ENCODE data around the gene CADM1. TPM values are rescaled to one million over a fixed set of nuclear protein-coding genes. Genes with fewer than 3 reads are reported as not detected.
A peak's percentile ranks its signal among the peaks of the same experiment; 100 is the strongest.

The CADM1 gene
- total and polyA plus RNA-seq, 5 donors, result 14.8 to 42.6 (median 31.9) TPM

GRCh38 chr11:115276799-115277198 lies 227.4 kb downstream of the CADM1 start:
- Histone ChIP-seq H3K27ac (ENCODE audit: low read length) (no peak overlapping the region), H3K4me1 (ENCODE audit: control insufficient read depth, insufficient read depth, low read length) (no peaks in the 10 kb centered on the region), H3K9me3 (ENCODE audit: control insufficient read depth, low read length) (no peaks in the 10 kb centered on the region), H3K27me3 (ENCODE audit: control insufficient read depth, insufficient read depth) (no peaks in the 10 kb centered on the region), H3K4me3 (ENCODE audit: low read length) (no peak overlapping the region)
- WGBS, result 87% methylated on average over 8 of the region's 8 CpGs
- ATAC-seq (no peak), DNase-seq (no peak)
- intact Hi-C loops (cut with DNase I), result no loop called here

GRCh38 chr11:115276191-115276590 lies 228.0 kb downstream of the CADM1 start:
- ATAC-seq (no peak), DNase-seq (no peak)
- WGBS, result 78% methylated on average over 4 of the region's 4 CpGs
- intact Hi-C loops (cut with DNase I), result no loop called here
- no peak overlapping the region for H3K4me3 ChIP-seq (ENCODE audit: low read length)
- no peaks in the 10 kb centered on the region for H3K27me3 ChIP-seq (ENCODE audit: control insufficient read depth, insufficient read depth)
- H3K27ac ChIP-seq (ENCODE audit: low read length), result no peak overlapping the region
- H3K4me1 ChIP-seq (ENCODE audit: control insufficient read depth, insufficient read depth, low read length), result no peaks in the 10 kb centered on the region
- no peaks in the 10 kb centered on the region for H3K9me3 ChIP-seq (ENCODE audit: control insufficient read depth, low read length)

- Histone ChIP-seq H3K4me1 (ENCODE audit: control insufficient read depth, insufficient read depth, low read length) (no peaks in the 10 kb centered on the region), H3K27ac (ENCODE audit: low read length) (no peak overlapping the region), H3K4me3 (ENCODE audit: low read length) (no peak overlapping the region), H3K27me3 (ENCODE audit: control insufficient read depth, insufficient read depth) (no peaks in the 10 kb centered on the region), H3K9me3 (ENCODE audit: control insufficient read depth, low read length) (no peaks in the 10 kb centered on the region)
- ATAC-seq (no peak), DNase-seq (no peak)
- WGBS, result 94% methylated on average over 11 of the region's 11 CpGs
- intact Hi-C loops (cut with DNase I), result no loop called here
These were observed 229.2 kb downstream of the CADM1 start for GRCh38 chr11:115275045-115275444.

- DNase-seq (no peak), ATAC-seq (no peak)
- H3K4me1 ChIP-seq (ENCODE audit: control insufficient read depth, insufficient read depth, low read length), result peaks cover 3% of the 10 kb centered on the region
- intact Hi-C loops (cut with DNase I), result no loop called here
- H3K4me3 ChIP-seq (ENCODE audit: low read length), result no peak overlapping the region
- no peak overlapping the region for H3K27ac ChIP-seq (ENCODE audit: low read length)
- no peaks in the 10 kb centered on the region for H3K27me3 ChIP-seq (ENCODE audit: control insufficient read depth, insufficient read depth)
- H3K9me3 ChIP-seq (ENCODE audit: control insufficient read depth, low read length), result no peaks in the 10 kb centered on the region
- WGBS, result 55% methylated on average over 4 of the region's 4 CpGs
These were observed 231.3 kb downstream of the CADM1 start for GRCh38 chr11:115272925-115273324.

GRCh38 chr11:115271643-115272042 lies 232.6 kb downstream of the CADM1 start:
- Histone ChIP-seq H3K27ac (ENCODE audit: low read length) (no peak overlapping the region), H3K9me3 (ENCODE audit: control insufficient read depth, low read length) (no peaks in the 10 kb centered on the region), H3K27me3 (ENCODE audit: control insufficient read depth, insufficient read depth) (no peaks in the 10 kb centered on the region), H3K4me3 (ENCODE audit: low read length) (no peak overlapping the region), H3K4me1 (ENCODE audit: control insufficient read depth, insufficient read depth, low read length) (peaks cover 3% of the 10 kb centered on the region)
- intact Hi-C loops (cut with DNase I), result no loop called here
- DNase-seq (no peak), ATAC-seq (no peak)

GRCh38 chr11:115269191-115269950 lies 234.8 kb downstream of the CADM1 start:
- no peaks in the 10 kb centered on the region for H3K9me3 ChIP-seq (ENCODE audit: control insufficient read depth, low read length)
- peaks cover 3% of the 10 kb centered on the region for H3K4me1 ChIP-seq (ENCODE audit: control insufficient read depth, insufficient read depth, low read length)
- no peaks in the 10 kb centered on the region for H3K27me3 ChIP-seq (ENCODE audit: control insufficient read depth, insufficient read depth)
- ATAC-seq (no peak), DNase-seq (no peak)
- H3K27ac ChIP-seq (ENCODE audit: low read length), result no peak overlapping the region
- no peak overlapping the region for H3K4me3 ChIP-seq (ENCODE audit: low read length)
- intact Hi-C loops (cut with DNase I), result no loop called here
- 82% methylated on average over 8 of the region's 8 CpGs for WGBS

- 55% methylated on average over 7 of the region's 7 CpGs for WGBS
- intact Hi-C loops (cut with DNase I), result no loop called here
- no peak overlapping the region for H3K4me3 ChIP-seq (ENCODE audit: low read length)
These were observed 236.3 kb downstream of the CADM1 start for GRCh38 chr11:115267871-115268270.

GRCh38 chr11:115267238-115267781 lies 236.9 kb downstream of the CADM1 start:
- DNase-seq (no peak), ATAC-seq (no peak)
- H3K27ac ChIP-seq (ENCODE audit: low read length), result peak overlapping the region; percentile 61
- no peaks in the 10 kb centered on the region for H3K27me3 ChIP-seq (ENCODE audit: control insufficient read depth, insufficient read depth)
- no peak overlapping the region for H3K4me3 ChIP-seq (ENCODE audit: low read length)
- intact Hi-C loops (cut with DNase I), result no loop called here
- H3K4me1 ChIP-seq (ENCODE audit: control insufficient read depth, insufficient read depth, low read length), result peaks cover 3% of the 10 kb centered on the region
- 54% methylated on average over 8 of the region's 8 CpGs for WGBS
- no peaks in the 10 kb centered on the region for H3K9me3 ChIP-seq (ENCODE audit: control insufficient read depth, low read length)

More at GRCh38 chr11:115267871-115268270, 236.3 kb downstream of the CADM1 start:
- peaks cover 3% of the 10 kb centered on the region for H3K4me1 ChIP-seq (ENCODE audit: control insufficient read depth, insufficient read depth, low read length)
- DNase-seq (no peak), ATAC-seq (peak in 1 of 2 donors; percentile 19)
- peak overlapping the region; percentile 56 for H3K27ac ChIP-seq (ENCODE audit: low read length)
- H3K27me3 ChIP-seq (ENCODE audit: control insufficient read depth, insufficient read depth), result no peaks in the 10 kb centered on the region
- H3K9me3 ChIP-seq (ENCODE audit: control insufficient read depth, low read length), result no peaks in the 10 kb centered on the region

- ATAC-seq, result no peak
- intact Hi-C loops (cut with DNase I), result no loop called here
- no peaks in the 10 kb centered on the region for H3K9me3 ChIP-seq (ENCODE audit: control insufficient read depth, low read length)
- WGBS, result 74% methylated on average over 5 of the region's 5 CpGs
- no peak overlapping the region for H3K27ac ChIP-seq (ENCODE audit: low read length)
- peaks cover 3% of the 10 kb centered on the region for H3K4me1 ChIP-seq (ENCODE audit: control insufficient read depth, insufficient read depth, low read length)
- no peaks in the 10 kb centered on the region for H3K27me3 ChIP-seq (ENCODE audit: control insufficient read depth, insufficient read depth)
- no peak overlapping the region for H3K4me3 ChIP-seq (ENCODE audit: low read length)
- no peak for DNase-seq
These were observed 238.1 kb downstream of the CADM1 start for GRCh38 chr11:115266066-115266639.

GRCh38 chr11:115263799-115264656 lies 240.2 kb downstream of the CADM1 start:
- intact Hi-C loops (cut with DNase I), result no loop called here

GRCh38 chr11:115258216-115258615 lies 246.0 kb downstream of the CADM1 start:
- no peaks in the 10 kb centered on the region for H3K27me3 ChIP-seq (ENCODE audit: control insufficient read depth, insufficient read depth)
- no peak for DNase-seq
- no peaks in the 10 kb centered on the region for H3K4me1 ChIP-seq (ENCODE audit: control insufficient read depth, insufficient read depth, low read length)
- no peak overlapping the region for H3K4me3 ChIP-seq (ENCODE audit: low read length)
- H3K9me3 ChIP-seq (ENCODE audit: control insufficient read depth, low read length), result no peaks in the 10 kb centered on the region
- intact Hi-C loops (cut with DNase I), result no loop called here
- no peak overlapping the region for H3K27ac ChIP-seq (ENCODE audit: low read length)
- no peak for ATAC-seq
- WGBS, result 85% methylated on average over 5 of the region's 5 CpGs

More at GRCh38 chr11:115263799-115264656, 240.2 kb downstream of the CADM1 start:
- Histone ChIP-seq H3K4me3 (ENCODE audit: low read length) (no peak overlapping the region), H3K27me3 (ENCODE audit: control insufficient read depth, insufficient read depth) (no peaks in the 10 kb centered on the region), H3K9me3 (ENCODE audit: control insufficient read depth, low read length) (no peaks in the 10 kb centered on the region), H3K4me1 (ENCODE audit: control insufficient read depth, insufficient read depth, low read length) (peaks cover 3% of the 10 kb centered on the region), H3K27ac (ENCODE audit: low read length) (no peak overlapping the region)
- 40% methylated on average over 5 of the region's 5 CpGs for whole genome bisulfite sequencing
- ATAC-seq (no peak), DNase-seq (no peak)

Data from right cardiac atrium (tissue), 5 donors.